Keratinocyte (primary cell): Measurements from ENCODE around the gene CBL.

ENCODE experiments used
- EZH2 ChIP-seq: IDR thresholded peaks from one replicate; pipeline ENCODE4 v1.6.1; 2012; ENCODE audit warnings: inconsistent platforms, mild to moderate bottlenecking, low read length, moderate library complexity
- TF ChIP-seq, protein P1 (sequence below), 3 experiments: IDR thresholded peaks in 1 of 3; conservative IDR thresholded peaks in 1 of 3; optimal IDR thresholded peaks in 1 of 3; 2 replicates in 2 of 3; 3 replicates in 1 of 3; pipeline versions ENCODE3 to v1.5.1; 2011; ENCODE audit warnings: low read length in 3 of 3, mild to moderate bottlenecking in 3 of 3, moderate library complexity in 2 of 3, control low read depth in 1 of 3, inconsistent platforms in 1 of 3; ENCODE audit not compliant: insufficient read depth in 2 of 3; ENCODE audit errors: extremely low read depth in 1 of 3

DNA sequence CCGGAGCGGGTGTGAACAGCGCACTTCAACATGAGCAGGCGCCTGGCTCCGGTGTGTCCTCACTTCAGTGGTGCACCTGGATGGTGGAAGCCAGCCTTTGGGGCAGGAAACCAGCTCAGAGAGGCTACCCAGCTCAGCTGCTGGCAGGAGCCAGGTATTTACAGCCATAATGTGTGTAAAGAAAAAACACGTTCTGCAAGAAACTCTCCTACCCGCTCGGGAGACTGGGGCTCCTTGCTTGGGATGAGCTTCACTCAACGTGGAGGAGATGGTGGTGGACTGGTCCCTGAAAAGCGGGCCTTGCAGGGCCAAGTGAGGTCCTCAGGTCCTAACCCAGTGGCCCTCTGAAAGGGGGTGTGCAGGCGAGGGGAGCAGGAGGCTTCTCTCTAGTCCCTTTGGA, 103.3 kb downstream of the CBL start:
- TF ChIP-seq, protein P1, sequence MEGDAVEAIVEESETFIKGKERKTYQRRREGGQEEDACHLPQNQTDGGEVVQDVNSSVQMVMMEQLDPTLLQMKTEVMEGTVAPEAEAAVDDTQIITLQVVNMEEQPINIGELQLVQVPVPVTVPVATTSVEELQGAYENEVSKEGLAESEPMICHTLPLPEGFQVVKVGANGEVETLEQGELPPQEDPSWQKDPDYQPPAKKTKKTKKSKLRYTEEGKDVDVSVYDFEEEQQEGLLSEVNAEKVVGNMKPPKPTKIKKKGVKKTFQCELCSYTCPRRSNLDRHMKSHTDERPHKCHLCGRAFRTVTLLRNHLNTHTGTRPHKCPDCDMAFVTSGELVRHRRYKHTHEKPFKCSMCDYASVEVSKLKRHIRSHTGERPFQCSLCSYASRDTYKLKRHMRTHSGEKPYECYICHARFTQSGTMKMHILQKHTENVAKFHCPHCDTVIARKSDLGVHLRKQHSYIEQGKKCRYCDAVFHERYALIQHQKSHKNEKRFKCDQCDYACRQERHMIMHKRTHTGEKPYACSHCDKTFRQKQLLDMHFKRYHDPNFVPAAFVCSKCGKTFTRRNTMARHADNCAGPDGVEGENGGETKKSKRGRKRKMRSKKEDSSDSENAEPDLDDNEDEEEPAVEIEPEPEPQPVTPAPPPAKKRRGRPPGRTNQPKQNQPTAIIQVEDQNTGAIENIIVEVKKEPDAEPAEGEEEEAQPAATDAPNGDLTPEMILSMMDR (optimal IDR thresholded peaks at IDR 0.05 in 1 of 3, IDR thresholded peaks at IDR 0.05 in 1 of 3, conservative IDR thresholded peaks at IDR 0.05 in 1 of 3; ENCODE audit: extremely low read depth in 1 of 3, insufficient read depth in 2 of 3, low read length in 3 of 3), result no peak
- no peak for TF ChIP-seq EZH2
